ENCODE measurements around the gene CYP4V2.

Gene CYP4V2

GRCh38 chr4:186189656-186190055 lies 1.7 kb upstream of the CYP4V2 start:
- no peak for FAIRE-seq

GRCh38 chr4:186190581-186191199 lies 677 bp upstream of the CYP4V2 start:
- no peak for DNase-seq (ENCODE audit: insufficient read length, low spot score)
- no peak for TF ChIP-seq CTCF (IDR thresholded peaks at IDR 0.05; ENCODE audit: insufficient read depth, missing control alignments)

More at GRCh38 chr4:186189656-186190055, 1.7 kb upstream of the CYP4V2 start:
- DNase-seq (ENCODE audit: insufficient read length, low spot score): no peak
- no peak for TF ChIP-seq CTCF (IDR thresholded peaks at IDR 0.05; ENCODE audit: insufficient read depth, missing control alignments)

GRCh38 chr4:186192066-186192612 lies 772 bp downstream of the CYP4V2 start:
- no peak for FAIRE-seq
- TF ChIP-seq CTCF (IDR thresholded peaks at IDR 0.05; ENCODE audit: insufficient read depth, missing control alignments): no peak

More at GRCh38 chr4:186190581-186191199, 677 bp upstream of the CYP4V2 start:
- no peak for FAIRE-seq

GRCh38 chr4:186193851-186194250 lies 2.5 kb downstream of the CYP4V2 start:
- TF ChIP-seq CTCF (IDR thresholded peaks at IDR 0.05; ENCODE audit: insufficient read depth, missing control alignments): no peak
- DNase-seq (ENCODE audit: insufficient read length, low spot score) (no peak), FAIRE-seq (no peak)

More at GRCh38 chr4:186192066-186192612, 772 bp downstream of the CYP4V2 start:
- no peak for DNase-seq (ENCODE audit: insufficient read length, low spot score)

DNA sequence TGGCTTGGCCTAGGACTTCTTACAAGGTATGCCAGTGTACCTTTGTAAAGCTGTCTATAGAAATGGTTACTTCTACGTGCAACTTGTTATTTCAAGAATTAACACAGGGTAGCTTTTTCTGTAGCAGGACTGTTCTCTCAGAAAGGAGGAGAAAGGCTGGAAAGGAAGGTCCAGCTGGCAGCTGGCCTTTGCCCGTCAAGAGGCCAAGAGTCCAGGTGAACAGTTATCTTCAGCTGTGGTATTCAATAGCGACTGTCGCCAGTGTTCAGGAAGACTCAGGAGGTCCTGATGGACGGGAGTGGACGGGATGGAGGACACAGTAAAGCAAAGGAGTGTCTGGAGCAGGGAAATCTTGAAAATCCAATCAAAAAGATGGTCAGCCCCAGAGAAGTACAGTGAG lies 4.7 kb downstream of the CYP4V2 start:
- DNase-seq (ENCODE audit: insufficient read length, low spot score) (no peak), FAIRE-seq (no peak)
- no peak for TF ChIP-seq CTCF (IDR thresholded peaks at IDR 0.05; ENCODE audit: insufficient read depth, missing control alignments)

GRCh38 chr4:186200516-186200915 lies 9.1 kb downstream of the CYP4V2 start:
- DNase-seq (ENCODE audit: insufficient read length, low spot score) (no peak), FAIRE-seq (no peak)
- TF ChIP-seq CTCF (IDR thresholded peaks at IDR 0.05; ENCODE audit: insufficient read depth, missing control alignments): no peak

GRCh38 chr4:186201010-186201409 lies 9.6 kb downstream of the CYP4V2 start:
- FAIRE-seq (no peak), DNase-seq (ENCODE audit: insufficient read length, low spot score) (no peak)
- no peak for TF ChIP-seq CTCF (IDR thresholded peaks at IDR 0.05; ENCODE audit: insufficient read depth, missing control alignments)

Measured in D721Med (cell line).